GM06990 (cell line): Measurements from ENCODE around the gene DLG2.
"Not testable (repeated sequence)": the region's sequence is repeated elsewhere in the genome, so short reads cannot be mapped to it uniquely, and the experiment has no call there.

Source experiments
- DNase-seq: peaks from one replicate; pipeline ENCODE4 v3.0.0-alpha.2; 2011; ENCODE audit not compliant: insufficient read length; ENCODE audit errors: extremely low read depth
- H3K27me3 ChIP-seq: replicated peaks from 2 replicates; pipeline ENCODE4 v1.6.0; 2011; ENCODE audit warnings: low read length; ENCODE audit not compliant: control insufficient read depth, insufficient read depth
- H3K36me3 ChIP-seq: 2 replicates; pipeline ENCODE4 v1.5.1; 2011; ENCODE audit warnings: low read length; ENCODE audit not compliant: control insufficient read depth, insufficient read depth
- H3K4me3 ChIP-seq: replicated peaks from 2 replicates; pipeline ENCODE4 v1.5.1; 2011; ENCODE audit warnings: low read depth, mild to moderate bottlenecking, control low read depth, low read length
- TF ChIP-seq, protein P1 (sequence below): IDR thresholded peaks from 2 replicates; pipeline ENCODE4 v1.5.1; 2011; ENCODE audit warnings: low read length, control low read depth, mild to moderate bottlenecking, inconsistent platforms; ENCODE audit not compliant: insufficient read depth, poor library complexity, severe bottlenecking

Gene DLG2

DNA sequence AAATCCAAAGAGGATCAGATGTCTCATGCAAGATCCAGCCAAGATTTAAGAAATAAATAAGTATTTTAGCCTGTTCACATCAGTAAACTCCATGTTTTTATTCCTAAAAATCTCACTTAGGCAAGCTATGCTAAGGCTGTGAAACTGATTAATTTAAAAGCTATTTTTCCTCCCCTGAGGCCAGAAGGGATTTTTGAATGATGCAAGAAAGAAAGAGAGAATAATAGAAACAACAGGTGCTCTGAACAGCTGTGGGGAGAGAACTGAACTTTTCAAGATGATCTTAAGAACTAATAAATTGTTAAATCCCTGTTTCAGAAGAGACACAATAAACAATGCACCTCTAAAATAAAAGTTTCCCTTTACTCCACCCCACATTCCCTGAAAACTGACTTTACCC lies 241.6 kb downstream of the DLG2 start:
- H3K27me3 ChIP-seq: no peaks in the 10 kb centered on the region
- TF ChIP-seq, protein P1, sequence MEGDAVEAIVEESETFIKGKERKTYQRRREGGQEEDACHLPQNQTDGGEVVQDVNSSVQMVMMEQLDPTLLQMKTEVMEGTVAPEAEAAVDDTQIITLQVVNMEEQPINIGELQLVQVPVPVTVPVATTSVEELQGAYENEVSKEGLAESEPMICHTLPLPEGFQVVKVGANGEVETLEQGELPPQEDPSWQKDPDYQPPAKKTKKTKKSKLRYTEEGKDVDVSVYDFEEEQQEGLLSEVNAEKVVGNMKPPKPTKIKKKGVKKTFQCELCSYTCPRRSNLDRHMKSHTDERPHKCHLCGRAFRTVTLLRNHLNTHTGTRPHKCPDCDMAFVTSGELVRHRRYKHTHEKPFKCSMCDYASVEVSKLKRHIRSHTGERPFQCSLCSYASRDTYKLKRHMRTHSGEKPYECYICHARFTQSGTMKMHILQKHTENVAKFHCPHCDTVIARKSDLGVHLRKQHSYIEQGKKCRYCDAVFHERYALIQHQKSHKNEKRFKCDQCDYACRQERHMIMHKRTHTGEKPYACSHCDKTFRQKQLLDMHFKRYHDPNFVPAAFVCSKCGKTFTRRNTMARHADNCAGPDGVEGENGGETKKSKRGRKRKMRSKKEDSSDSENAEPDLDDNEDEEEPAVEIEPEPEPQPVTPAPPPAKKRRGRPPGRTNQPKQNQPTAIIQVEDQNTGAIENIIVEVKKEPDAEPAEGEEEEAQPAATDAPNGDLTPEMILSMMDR: no peak
- no peaks in the 10 kb centered on the region for H3K36me3 ChIP-seq
- DNase-seq: no peak
- no peak overlapping the region for H3K4me3 ChIP-seq

DNA sequence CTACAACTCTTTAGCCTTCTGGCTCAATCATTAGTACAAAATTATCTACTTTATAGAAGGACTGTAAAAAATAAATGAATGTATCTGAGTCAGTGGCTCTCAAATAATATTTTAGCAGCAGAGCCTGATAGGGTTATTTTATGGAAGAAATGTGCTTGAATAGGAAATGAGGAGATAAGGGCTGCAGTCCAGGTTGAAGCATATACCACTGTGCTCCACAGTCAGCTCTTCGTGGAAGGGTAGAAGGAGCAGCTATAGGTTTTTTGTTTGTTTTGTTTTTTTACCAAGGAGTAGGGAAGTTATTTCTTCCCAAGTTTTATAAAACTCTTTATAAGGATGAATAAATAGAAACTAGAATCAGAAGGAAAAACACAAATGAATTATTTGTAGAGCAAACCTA lies 242.0 kb downstream of the DLG2 start:
- TF ChIP-seq, protein P1: no peak
- DNase-seq: no peak
- H3K4me3 ChIP-seq: no peak overlapping the region
- no peaks in the 10 kb centered on the region for H3K27me3 ChIP-seq
- no peaks in the 10 kb centered on the region for H3K36me3 ChIP-seq

DNA sequence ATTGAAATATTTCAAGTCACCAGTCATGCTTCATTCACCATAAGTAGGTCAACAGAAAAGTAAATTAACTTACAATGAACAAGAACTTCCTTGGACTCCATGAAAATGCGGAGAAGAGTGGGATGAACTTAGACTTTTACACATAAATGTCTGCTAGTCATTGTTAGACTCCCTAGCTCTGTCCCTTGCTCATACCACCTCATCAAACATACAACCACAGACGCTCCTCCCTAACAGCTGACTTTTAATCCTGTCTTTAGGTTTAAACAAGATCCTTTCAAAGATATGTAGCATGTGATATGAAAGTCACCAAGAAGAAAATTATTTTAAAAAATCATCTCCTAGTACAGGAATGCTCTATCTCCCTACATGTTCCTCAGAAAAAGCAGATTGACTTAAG lies 248.1 kb downstream of the DLG2 start:
- H3K36me3 ChIP-seq: no peaks in the 10 kb centered on the region
- TF ChIP-seq, protein P1: no peak

DNA sequence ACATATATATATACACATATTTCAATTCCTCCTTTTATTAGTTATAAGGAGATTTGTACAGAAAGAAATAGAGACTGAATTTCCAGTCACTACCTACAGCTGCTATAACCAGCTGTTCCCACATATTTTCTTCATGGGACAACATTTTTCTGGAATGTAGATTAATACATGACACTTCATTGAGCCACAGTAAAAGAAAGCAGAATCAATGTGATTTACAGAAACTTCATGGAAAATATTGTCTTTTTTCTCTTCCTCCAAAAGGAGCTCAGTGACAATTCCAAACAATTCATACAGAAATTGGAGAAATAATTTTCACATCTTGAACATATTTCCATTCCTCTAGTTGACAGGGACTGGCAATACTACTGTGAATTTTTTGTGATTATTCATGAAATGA lies 249.2 kb downstream of the DLG2 start:
- TF ChIP-seq, protein P1: no peak
- DNase-seq: no peak
- H3K27me3 ChIP-seq: no peaks in the 10 kb centered on the region
- no peak overlapping the region for H3K4me3 ChIP-seq
- H3K36me3 ChIP-seq: no peaks in the 10 kb centered on the region

More for the DNA sequence above, 248.1 kb downstream of the DLG2 start:
- H3K27me3 ChIP-seq: no peaks in the 10 kb centered on the region
- no peak for DNase-seq
- H3K4me3 ChIP-seq: no peak overlapping the region

DNA sequence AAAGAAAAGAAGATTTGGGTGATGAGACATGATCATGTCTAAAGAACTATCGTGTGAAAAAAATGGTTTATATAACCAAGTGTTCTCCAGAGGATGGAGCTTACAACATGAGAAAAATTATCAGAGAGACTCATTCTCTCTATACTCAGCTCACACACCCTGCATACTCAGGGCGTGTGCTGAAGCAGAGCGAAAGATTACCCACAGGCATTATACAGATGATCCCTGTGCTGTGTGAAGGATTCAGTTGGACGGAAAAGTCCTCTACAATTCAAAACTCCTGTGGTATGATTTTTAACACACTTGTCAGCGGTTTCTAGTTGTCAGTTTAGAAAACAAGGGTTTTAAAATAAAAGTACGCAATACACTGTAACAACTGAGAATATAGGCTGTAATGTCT lies 267.3 kb downstream of the DLG2 start:
- Histone ChIP-seq H3K36me3 (no peaks in the 10 kb centered on the region), H3K27me3 (no peaks in the 10 kb centered on the region), H3K4me3 (no peak overlapping the region)
- DNase-seq: no peak
- TF ChIP-seq, protein P1: no peak

DNA sequence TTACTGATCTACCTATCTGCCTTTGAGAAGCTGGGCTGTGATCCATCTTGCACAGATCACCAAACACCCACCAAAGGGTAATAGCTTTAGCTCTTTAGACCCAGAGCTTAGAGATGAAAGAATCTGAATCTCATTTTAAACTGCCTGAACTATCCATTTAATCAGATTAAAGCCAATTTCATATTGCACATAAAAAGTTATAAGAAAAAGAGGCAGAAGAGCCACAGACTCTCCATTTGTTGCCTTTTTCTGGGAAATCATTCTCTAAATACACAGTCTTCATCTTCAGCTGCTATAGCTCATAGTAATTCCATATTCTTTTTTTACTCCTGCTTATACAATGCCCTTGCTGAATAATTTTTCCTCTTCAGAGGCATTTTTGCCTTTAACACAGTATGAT lies 271.2 kb downstream of the DLG2 start:
- DNase-seq: no peak
- no peaks in the 10 kb centered on the region for H3K36me3 ChIP-seq
- H3K27me3 ChIP-seq: no peaks in the 10 kb centered on the region
- TF ChIP-seq, protein P1: no peak
- no peak overlapping the region for H3K4me3 ChIP-seq

DNA sequence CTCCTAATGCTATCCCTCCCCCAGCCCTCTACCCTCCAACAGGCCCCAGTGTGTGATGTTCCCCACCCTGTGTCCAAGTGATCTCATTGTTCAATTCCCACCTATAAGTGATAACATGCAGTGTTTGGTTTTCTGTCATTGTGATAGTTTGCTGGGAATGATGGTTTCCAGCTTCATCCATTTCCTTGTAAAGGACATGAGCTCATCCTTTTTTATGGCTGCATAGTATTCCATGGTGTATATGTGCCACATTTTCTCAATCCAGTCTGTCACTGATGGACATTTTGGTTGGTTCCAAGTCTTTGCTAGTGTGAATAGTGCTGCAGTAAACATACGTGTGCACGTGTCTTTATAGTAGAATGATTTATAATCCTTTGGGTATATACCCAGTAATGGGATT lies 277.6 kb downstream of the DLG2 start:
- DNase-seq, H3K4me3 ChIP-seq, H3K27me3 ChIP-seq, H3K36me3 ChIP-seq: not testable (repeated sequence)
